H1 (cell line): ENCODE data around the gene EXD3. TPM values are rescaled to one million over a fixed set of nuclear protein-coding genes. Genes with fewer than 3 reads are reported as not detected.

Experiments used
- CTCF ChIA-PET: fragments of 300-600 bp; sonication (Branson Sonifier 250); formaldehyde crosslinking; loops from one replicate; lab custom pipeline; 2021; ENCODE audit not compliant: partially characterized antibody; lab: Charles Lee
- POLR2A ChIA-PET: fragments of 300-600 bp; sonication (Branson Sonifier 250); formaldehyde crosslinking; loops from one replicate; lab custom pipeline; 2021; ENCODE audit warnings: inconsistent platforms; ENCODE audit not compliant: partially characterized antibody; lab: Charles Lee
- DNase-seq, 2 experiments: peaks; one replicate each; pipeline versions ENCODE4 v3.0.0 to v3.0.0-alpha.2; 2010 to 2022; ENCODE audit warnings: low spot score in 2 of 2, low read depth in 1 of 2, mixed read lengths in 1 of 2
- FAIRE-seq: peaks from 2 replicates; lab custom pipeline; 2011; peaks lifted over from hg19 to GRCh38; lab: Jason Lieb, UNC
- H2AFZ ChIP-seq: 2 replicates; pipeline ENCODE4 v1.8.1; 2012; ENCODE audit warnings: low read length, inconsistent platforms
- H2AK5ac ChIP-seq: 2 replicates; pipeline ENCODE4 v1.6.1; 2013; ENCODE audit warnings: low read depth, low read length
- H2BK120ac ChIP-seq: replicated peaks from 2 replicates; pipeline ENCODE3; 2013; ENCODE audit warnings: low read depth, low read length, inconsistent platforms
- H2BK12ac ChIP-seq: 2 replicates; pipeline ENCODE4 v1.6.1; 2013; ENCODE audit warnings: low read depth, low read length
- H2BK15ac ChIP-seq: 2 replicates; pipeline ENCODE4 v1.6.1; 2013; ENCODE audit warnings: low read length
- H2BK20ac ChIP-seq: 2 replicates; pipeline ENCODE4 v1.6.1; 2013; ENCODE audit warnings: low read length
- H2BK5ac ChIP-seq: 2 replicates; pipeline ENCODE4 v1.6.1; 2013; ENCODE audit warnings: low read depth, low read length
- H3K14ac ChIP-seq: 2 replicates; pipeline ENCODE4 v1.6.1; 2013; ENCODE audit warnings: inconsistent platforms; ENCODE audit not compliant: insufficient read length
- H3K18ac ChIP-seq: 2 replicates; pipeline ENCODE4 v1.6.1; 2013; ENCODE audit warnings: low read length; ENCODE audit errors: extremely low read depth
- H3K23ac ChIP-seq: 2 replicates; pipeline ENCODE4 v1.6.1; 2013; ENCODE audit warnings: inconsistent platforms; ENCODE audit not compliant: insufficient read length
- H3K23me2 ChIP-seq: 2 replicates; pipeline ENCODE4 v1.6.1; 2013; ENCODE audit warnings: low read depth, low read length
- H3K27ac ChIP-seq: 2 replicates; pipeline ENCODE4 v1.6.1; 2011; ENCODE audit warnings: low read depth, low read length, inconsistent platforms
- H3K27me3 ChIP-seq, 4 experiments: replicated peaks in 1 of 4; 1 replicate in 1 of 4; 2 replicates in 3 of 4; pipeline versions ENCODE4 v1.6.1 to v1.8.1; 2011 to 2013; ENCODE audit warnings: low read length in 3 of 4, mild to moderate bottlenecking in 3 of 4, inconsistent platforms in 2 of 4, mixed read lengths in 2 of 4, moderate library complexity in 1 of 4; ENCODE audit not compliant: control insufficient read depth in 3 of 4, insufficient read depth in 3 of 4; ENCODE audit errors: extremely low read depth in 1 of 4
- H3K36me3 ChIP-seq, 4 experiments: 2 replicates each; pipeline versions ENCODE4 v1.6.1 to v1.8.1; 2011 to 2013; ENCODE audit warnings: mild to moderate bottlenecking in 4 of 4, low read length in 3 of 4, moderate library complexity in 2 of 4, control low read depth in 1 of 4, inconsistent platforms in 1 of 4; ENCODE audit not compliant: insufficient read depth in 4 of 4, control insufficient read depth in 2 of 4
- H3K4ac ChIP-seq: replicated peaks from 2 replicates; pipeline ENCODE3; 2013; ENCODE audit warnings: low read length, low read depth, mixed read lengths, inconsistent platforms; ENCODE audit not compliant: insufficient read length
- H3K4me1 ChIP-seq, 4 experiments: replicated peaks in 1 of 4; 1 replicate in 1 of 4; 2 replicates in 3 of 4; pipeline versions ENCODE4 v1.6.1 to v1.8.1; 2011 to 2013; ENCODE audit warnings: low read length in 3 of 4, inconsistent platforms in 2 of 4, mixed read lengths in 1 of 4; ENCODE audit not compliant: insufficient read depth in 4 of 4, control insufficient read depth in 3 of 4
- H3K4me2 ChIP-seq, 2 experiments: 2 replicates each; pipeline versions ENCODE4 v1.6.1 to v1.8.1; 2011 to 2013; ENCODE audit warnings: low read depth in 2 of 2, low read length in 2 of 2, control low read depth in 1 of 2, inconsistent platforms in 1 of 2, mild to moderate bottlenecking in 1 of 2; ENCODE audit not compliant: insufficient read depth in 1 of 2
- H3K4me3 ChIP-seq, 4 experiments: fragments of 200-600, 300-600 bp in 1 of 4; sonication (generic), shearing (Covaris generic), sonication (Bioruptor Twin) in 1 of 4; 2 replicates each; pipeline versions ENCODE4 v1.5.1 to v1.8.1; 2011 to 2016; ENCODE audit warnings: low read length in 4 of 4, low read depth in 3 of 4, control low read depth in 2 of 4, inconsistent platforms in 2 of 4, mild to moderate bottlenecking in 2 of 4, mixed read lengths in 1 of 4, moderate library complexity in 1 of 4; ENCODE audit not compliant: insufficient read depth in 2 of 4; ENCODE audit errors: extremely low read depth in 1 of 4
- H3K56ac ChIP-seq: replicated peaks from 2 replicates; pipeline ENCODE3; 2013; ENCODE audit warnings: low read depth, mild to moderate bottlenecking, mixed read lengths, low read length, inconsistent platforms; ENCODE audit not compliant: insufficient read length
- H3K79me1 ChIP-seq: 2 replicates; pipeline ENCODE4 v1.6.1; 2013; ENCODE audit warnings: low read depth, low read length, control low read depth
- H3K79me2 ChIP-seq, 2 experiments: 2 replicates each; pipeline versions ENCODE4 v1.6.1 to v1.8.1; 2012 to 2013; ENCODE audit warnings: low read length in 2 of 2, mild to moderate bottlenecking in 2 of 2, inconsistent platforms in 1 of 2; ENCODE audit not compliant: insufficient read depth in 2 of 2, control insufficient read depth in 1 of 2
- H3K9ac ChIP-seq, 4 experiments: replicated peaks in 1 of 4; 1 replicate in 1 of 4; 2 replicates in 3 of 4; pipeline versions ENCODE4 v1.6.1 to v1.8.1; 2011 to 2013; ENCODE audit warnings: low read depth in 3 of 4, low read length in 3 of 4, control low read depth in 2 of 4, mild to moderate bottlenecking in 2 of 4, moderate library complexity in 2 of 4, inconsistent platforms in 1 of 4; ENCODE audit errors: extremely low read depth in 1 of 4
- H3K9me3 ChIP-seq, 2 experiments: 2 replicates each; pipeline versions ENCODE4 v1.6.1 to v1.8.1; 2012 to 2013; ENCODE audit warnings: mild to moderate bottlenecking in 2 of 2, moderate library complexity in 2 of 2, control low read depth in 1 of 2, inconsistent platforms in 1 of 2, low read depth in 1 of 2, low read length in 1 of 2, mixed read lengths in 1 of 2; ENCODE audit not compliant: insufficient read depth in 2 of 2
- H4K20me1 ChIP-seq, 2 experiments: replicated peaks in 1 of 2; 2 replicates each; pipeline versions ENCODE3 to v1.8.1; 2011 to 2013; ENCODE audit warnings: inconsistent platforms in 2 of 2, low read length in 2 of 2, mild to moderate bottlenecking in 1 of 2; ENCODE audit not compliant: insufficient read depth in 2 of 2, control insufficient read depth in 1 of 2
- H4K5ac ChIP-seq: 2 replicates; pipeline ENCODE4 v1.6.1; 2013; ENCODE audit warnings: low read length, low read depth, mixed read lengths, inconsistent platforms; ENCODE audit not compliant: insufficient read length
- H4K8ac ChIP-seq: 2 replicates; pipeline ENCODE4 v1.8.0; 2013; ENCODE audit warnings: mild to moderate bottlenecking, moderate library complexity, low read length, inconsistent platforms; ENCODE audit not compliant: insufficient read depth; ENCODE audit errors: extremely low read depth
- H4K91ac ChIP-seq: replicated peaks from 2 replicates; pipeline ENCODE3; 2013; ENCODE audit warnings: low read length, mixed read lengths, inconsistent platforms; ENCODE audit not compliant: insufficient read length
- CTBP2 ChIP-seq: IDR thresholded peaks from 2 replicates; pipeline ENCODE4 v1.7.0; 2011; ENCODE audit warnings: borderline replicate concordance, mild to moderate bottlenecking, moderate library complexity, mixed read lengths, low read length; ENCODE audit not compliant: insufficient read depth, insufficient read length
- HDAC2 ChIP-seq, 2 experiments: fragments of 300-600 bp in 1 of 2; sonication (generic) in 1 of 2; IDR thresholded peaks; 2 replicates each; pipeline ENCODE4 v1.6.1; 2011 to 2012; ENCODE audit warnings: low read depth in 2 of 2, low read length in 2 of 2, mild to moderate bottlenecking in 2 of 2, moderate library complexity in 2 of 2, borderline replicate concordance in 1 of 2, inconsistent platforms in 1 of 2
- SIRT6 ChIP-seq: IDR thresholded peaks from one replicate; pipeline ENCODE4 v1.7.1; 2012; ENCODE audit warnings: low read length, inconsistent platforms
- WGBS, 2 experiments: shearing (Covaris generic) in 1 of 2; methylation state at CpG; one replicate each; pipeline versions ENCODE4 v1.1.6 to v1.1.7; 2013 to 2015; ENCODE audit warnings: low lambda C conversion rate in 2 of 2, mixed read lengths in 2 of 2, inconsistent platforms in 1 of 2, low coverage in 1 of 2, missing lambda C conversion rate in 1 of 2; ENCODE audit not compliant: insufficient replicate concordance in 2 of 2, insufficient coverage in 1 of 2, insufficient read length in 1 of 2; ENCODE audit errors: extremely low coverage in 1 of 2, missing lambda C conversion rate in 1 of 2; 5-methylcytosine and 5-hydroxymethylcytosine counted together
- polyA plus RNA-seq, 7 experiments: library from polyadenylated mRNA; depleted of rRNA in 3 of 7; stranded (reverse) in 5 of 7; unstranded in 2 of 7; fragments of >200 nt in 5 of 7; fragments of 200-250 nt in 2 of 7; gene quantifications; 1 replicate in 5 of 7; 2 replicates in 1 of 7; 4 replicates in 1 of 7; pipeline versions ENCODE4 v1.2.1 to v1.2.3, GENCODE V29; 2011 to 2013; ENCODE audit warnings: missing spikeins in 2 of 7, mixed read lengths in 2 of 7
- total RNA-seq: library from RNA; stranded (reverse); fragmentation: NEBNext Ultra II Directional; extraction: Animal tissue kit (Norgen Biotek cat#: 25700); gene quantifications from 2 replicates; pipeline ENCODE4 v1.2.1, GENCODE V29; 2021
- TF ChIP-seq, protein P1 (sequence below): IDR thresholded peaks from 2 replicates; pipeline ENCODE4 v1.6.1; 2012; ENCODE audit warnings: inconsistent platforms

The EXD3 gene
- total and polyA plus RNA-seq, 2 of the 8 experiments (the other 6 are each of a cell fraction or from before 2014, with no cell fraction given): 7.2 to 9.4 TPM

DNA sequence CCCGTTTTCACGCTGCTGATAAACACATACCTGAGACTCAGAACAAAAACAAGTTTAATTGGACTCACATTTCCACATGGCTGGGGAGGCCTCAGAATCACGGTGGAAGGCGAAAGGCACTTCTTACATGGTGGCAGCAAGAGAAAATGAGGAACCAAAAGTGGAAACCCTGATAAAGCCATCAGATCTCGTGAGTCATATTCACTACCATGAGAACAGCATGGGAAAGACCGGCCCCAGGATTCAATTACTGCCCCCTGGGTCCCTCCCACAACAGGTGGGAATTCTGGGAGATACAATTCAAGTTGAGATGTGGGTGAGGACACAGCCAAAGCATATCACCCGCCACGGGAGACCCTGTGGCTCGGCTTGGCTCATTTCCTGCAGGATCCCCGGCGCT is 20.2 kb downstream of the EXD3 start:
- peaks cover 0 to 4% (median 2%) of the 10 kb centered on the region in 4 experiments; a peak in 4 of 7 replicates for H3K4me1 ChIP-seq
- H3K4me3 ChIP-seq: no peak overlapping the region
- no peak for FAIRE-seq
- H3K23me2 ChIP-seq: peaks cover 6% of the 10 kb centered on the region; the same call in 1 of the 2 replicates
- 94% methylated on average over 10 of the region's 11 CpGs; no CpG with 5 or more reads in 1 of the 2 experiments for WGBS, 2 experiments
- H2BK12ac ChIP-seq: no peak overlapping the region
- no peak overlapping the region for H2BK5ac ChIP-seq
- no peak overlapping the region for H3K14ac ChIP-seq
- H3K79me1 ChIP-seq: 0 out of 2 replicates have a peak, but pooled peaks cover 2% of the 10 kb centered on the region
- no peak overlapping the region for H2AK5ac ChIP-seq
- H3K18ac ChIP-seq: no peak overlapping the region
- no peak overlapping the region for H3K56ac ChIP-seq
- no peak overlapping the region for H4K5ac ChIP-seq
- no peak overlapping the region for H3K27ac ChIP-seq
- no peak overlapping the region for H4K8ac ChIP-seq
- peaks cover 0 to 6% of the 10 kb centered on the region in 2 experiments for H4K20me1 ChIP-seq
- CTCF ChIA-PET: interaction anchor here (1.4 kb wide), 1 partner anchor 99 kb away, joined by 4 read pairs; no protein-coding TSS in a partner anchor
- no peak overlapping the region for H2BK120ac ChIP-seq
- DNase-seq: no peak
- no peak overlapping the region for H3K4me2 ChIP-seq
- no peak overlapping the region for H2BK20ac ChIP-seq
- H3K27me3 ChIP-seq: peaks cover 0 to 3% (median under 1%) of the 10 kb centered on the region in 4 experiments; a peak in 2 of 7 replicates
- no peaks in the 10 kb centered on the region; a peak in 1 of 4 replicates for H3K9me3 ChIP-seq
- H2BK15ac ChIP-seq: no peak overlapping the region
- no peaks in the 10 kb centered on the region for H3K79me2 ChIP-seq
- H3K9ac ChIP-seq: no peak overlapping the region
- no peak overlapping the region for H2AFZ ChIP-seq
- no peaks in the 10 kb centered on the region for H3K36me3 ChIP-seq
- H3K23ac ChIP-seq: no peak overlapping the region
- no peak overlapping the region for H4K91ac ChIP-seq
- H3K4ac ChIP-seq: no peak overlapping the region
- POLR2A ChIA-PET: interaction anchor here (0.8 kb wide), 1 partner anchor 10 kb away, joined by 3 read pairs; no protein-coding TSS in a partner anchor
- TF ChIP-seq HDAC2 (IDR thresholded peaks at IDR 0.05; ENCODE audit: borderline replicate concordance in 1 of 2, low read depth in 2 of 2, low read length in 2 of 2) (no peak), SIRT6 (no peak), CTBP2 (no peak)
- TF ChIP-seq, protein P1, sequence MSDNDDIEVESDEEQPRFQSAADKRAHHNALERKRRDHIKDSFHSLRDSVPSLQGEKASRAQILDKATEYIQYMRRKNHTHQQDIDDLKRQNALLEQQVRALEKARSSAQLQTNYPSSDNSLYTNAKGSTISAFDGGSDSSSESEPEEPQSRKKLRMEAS: no peak
